ENCODE results near the gene HHATL. TPM values are rescaled to one million over a fixed set of nuclear protein-coding genes. Genes with fewer than 3 reads are reported as not detected.
A peak's percentile ranks its signal among the peaks of the same experiment; 100 is the strongest.

HHATL gene, protein sequence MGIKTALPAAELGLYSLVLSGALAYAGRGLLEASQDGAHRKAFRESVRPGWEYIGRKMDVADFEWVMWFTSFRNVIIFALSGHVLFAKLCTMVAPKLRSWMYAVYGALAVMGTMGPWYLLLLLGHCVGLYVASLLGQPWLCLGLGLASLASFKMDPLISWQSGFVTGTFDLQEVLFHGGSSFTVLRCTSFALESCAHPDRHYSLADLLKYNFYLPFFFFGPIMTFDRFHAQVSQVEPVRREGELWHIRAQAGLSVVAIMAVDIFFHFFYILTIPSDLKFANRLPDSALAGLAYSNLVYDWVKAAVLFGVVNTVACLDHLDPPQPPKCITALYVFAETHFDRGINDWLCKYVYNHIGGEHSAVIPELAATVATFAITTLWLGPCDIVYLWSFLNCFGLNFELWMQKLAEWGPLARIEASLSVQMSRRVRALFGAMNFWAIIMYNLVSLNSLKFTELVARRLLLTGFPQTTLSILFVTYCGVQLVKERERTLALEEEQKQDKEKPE
- total RNA-seq = 3.9 TPM

GRCh38 chr3:42702066-42702951 is at the start of gene HHATL:
Gene HHATL, minus strand, starts transcription at chr3:42702798. Its CDS starts 1,972 bp downstream, at chr3:42700826.
- DNase-seq = no peak

DNA sequence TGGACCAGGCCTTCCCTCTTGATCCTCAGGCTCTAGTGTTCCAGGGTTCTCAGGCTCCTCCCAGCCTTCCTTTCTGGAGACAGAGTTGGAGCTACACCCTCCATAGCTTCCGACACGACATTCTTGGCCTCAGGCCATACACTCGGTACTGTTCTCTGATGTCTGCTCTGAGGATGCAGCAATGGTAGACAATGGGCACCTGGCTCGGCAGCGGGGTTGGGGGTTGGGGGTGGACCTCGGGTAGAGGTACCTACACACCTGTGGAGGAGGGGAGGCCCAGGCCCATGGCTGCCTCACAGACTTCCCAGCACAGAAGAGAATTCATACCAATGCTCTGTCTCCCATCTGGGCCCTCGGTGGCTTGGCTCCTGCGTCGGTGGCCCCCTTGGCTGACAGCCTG is 49.0 kb upstream of the HHATL start:
- no peak for DNase-seq

DNA sequence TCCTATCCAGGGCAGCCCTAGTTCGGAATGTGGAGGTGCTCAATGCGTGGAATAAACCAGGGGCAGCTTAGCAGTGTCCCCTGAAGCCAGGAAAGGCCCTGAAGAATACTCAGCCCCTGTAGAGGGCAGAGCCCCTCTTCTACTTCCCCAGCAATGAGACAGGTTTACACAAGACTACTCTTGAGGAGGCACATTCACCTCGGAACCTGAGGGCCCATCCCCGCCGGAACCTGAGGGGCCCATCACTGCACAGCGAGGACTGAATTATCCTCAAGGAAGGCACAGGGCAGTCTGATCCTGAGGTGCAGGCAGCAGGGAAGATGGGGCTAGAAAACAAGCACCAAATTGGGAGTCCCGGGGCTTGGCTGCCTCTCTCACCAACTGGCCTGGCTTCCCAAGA is 48.2 kb upstream of the HHATL start:
- DNase-seq = no peak

DNA sequence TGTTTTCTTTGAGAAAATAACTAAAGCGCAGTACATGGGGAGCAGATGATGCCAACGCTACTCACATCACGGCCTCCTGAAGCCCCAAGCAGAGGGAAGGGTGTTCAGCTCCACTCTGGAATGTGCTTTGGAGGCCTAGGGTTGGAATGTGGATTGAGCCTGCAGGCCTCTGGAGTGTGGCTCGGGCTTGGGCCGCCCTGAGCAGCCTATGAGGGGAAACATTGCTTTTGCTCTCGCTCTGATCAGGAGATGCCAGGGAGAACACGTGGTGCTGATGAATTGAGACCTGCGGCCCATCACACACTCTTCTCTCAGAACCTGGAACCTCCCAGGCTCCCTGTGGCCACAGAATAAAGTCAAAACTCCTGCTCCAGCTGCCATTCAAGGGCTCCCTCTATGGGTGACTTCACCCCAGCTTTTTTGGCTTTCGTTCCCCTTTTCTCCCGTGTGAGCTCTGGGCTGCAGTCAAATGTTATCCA is 47.2 kb upstream of the HHATL start:
- no peak for DNase-seq

- no peak for DNase-seq
These were observed 46.6 kb upstream of the HHATL start for GRCh38 chr3:42749025-42749752.

DNA sequence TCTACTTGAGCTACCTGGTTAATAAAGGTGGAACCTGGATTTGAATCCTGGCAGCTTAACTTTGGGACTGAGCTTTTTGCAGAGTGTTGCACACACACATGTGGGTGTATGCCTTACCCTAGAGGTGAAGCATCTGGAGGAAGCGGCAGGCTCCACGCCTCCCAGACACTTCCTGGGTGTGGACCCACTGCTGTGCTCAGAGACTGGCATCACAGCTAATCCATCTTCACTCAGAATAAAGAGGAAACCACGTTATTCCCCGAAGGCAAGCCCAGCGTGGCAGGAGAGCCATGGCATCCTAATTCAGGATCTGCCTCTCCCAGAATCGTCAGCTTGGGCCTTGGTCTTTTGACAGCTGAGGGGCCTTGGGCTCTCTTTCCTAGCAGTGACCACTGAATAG is 45.0 kb upstream of the HHATL start:
- DNase-seq = no peak

- DNase-seq = peak; percentile 9
These were observed 44.2 kb upstream of the HHATL start for GRCh38 chr3:42746455-42747450.

DNA sequence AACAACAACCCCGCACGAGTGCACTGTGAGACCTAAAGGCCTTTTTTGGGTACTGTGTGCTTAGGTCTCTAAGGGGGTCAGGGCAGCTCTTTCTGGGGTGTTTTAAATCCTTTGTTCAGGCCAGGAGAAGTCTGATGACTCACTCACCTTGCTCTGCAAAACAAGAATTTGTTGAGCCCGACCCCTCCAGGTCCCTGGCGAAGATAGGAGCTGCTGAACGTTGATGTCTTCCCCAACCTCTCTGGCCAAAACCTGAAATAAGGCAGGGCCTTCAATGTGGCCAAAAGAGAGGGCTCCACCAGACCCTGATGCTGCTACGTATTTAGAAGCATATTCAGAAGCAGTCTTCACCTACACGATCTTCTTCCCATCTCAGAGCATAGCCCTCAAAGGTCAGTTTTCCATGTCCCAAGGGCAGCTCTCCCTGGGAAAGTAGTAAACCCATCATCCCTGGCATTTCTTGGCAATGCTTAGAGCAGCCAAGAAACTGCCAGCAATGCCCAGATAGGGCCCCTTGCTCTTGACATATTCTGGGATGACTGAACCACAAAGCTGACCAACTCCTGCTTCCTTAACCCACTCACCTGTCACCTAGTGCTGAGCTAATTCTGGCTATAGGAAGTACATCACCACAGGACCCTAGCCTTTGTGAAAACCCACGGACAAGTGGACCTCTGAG is 43.3 kb upstream of the HHATL start:
- DNase-seq = no peak

GRCh38 chr3:42745291-42745745 is 42.7 kb upstream of the HHATL start:
- DNase-seq = peak; percentile 23

GRCh38 chr3:42743204-42743995 is 40.8 kb upstream of the HHATL start:
- DNase-seq = no peak

GRCh38 chr3:42742688-42743087 is 40.1 kb upstream of the HHATL start:
- DNase-seq = no peak

GRCh38 chr3:42742259-42742658 is 39.7 kb upstream of the HHATL start:
- DNase-seq = no peak

GRCh38 chr3:42741796-42742195 is 39.2 kb upstream of the HHATL start:
- DNase-seq = no peak

- no peak for DNase-seq
These were observed 37.0 kb upstream of the HHATL start for GRCh38 chr3:42739401-42740158.

DNA sequence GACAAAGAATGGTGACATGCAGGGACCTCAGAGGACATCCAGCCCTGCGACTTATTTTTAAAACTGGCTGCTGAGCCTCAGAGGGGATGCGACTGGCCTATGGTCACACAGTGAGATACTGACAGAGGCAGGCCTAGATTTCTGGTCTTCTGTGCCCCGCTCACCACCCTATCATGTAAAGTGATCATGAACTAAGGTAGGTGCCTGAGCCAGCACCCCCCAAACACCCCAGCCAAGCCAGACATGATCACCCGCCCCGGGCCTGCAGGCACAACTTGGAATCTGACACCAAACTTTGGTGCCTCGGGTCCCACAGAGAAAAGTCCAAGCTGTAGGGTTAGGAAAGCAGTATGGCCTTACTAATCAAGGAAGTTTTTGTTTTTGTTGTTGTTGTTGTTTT is 33.9 kb upstream of the HHATL start:
- DNase-seq = no peak

DNA sequence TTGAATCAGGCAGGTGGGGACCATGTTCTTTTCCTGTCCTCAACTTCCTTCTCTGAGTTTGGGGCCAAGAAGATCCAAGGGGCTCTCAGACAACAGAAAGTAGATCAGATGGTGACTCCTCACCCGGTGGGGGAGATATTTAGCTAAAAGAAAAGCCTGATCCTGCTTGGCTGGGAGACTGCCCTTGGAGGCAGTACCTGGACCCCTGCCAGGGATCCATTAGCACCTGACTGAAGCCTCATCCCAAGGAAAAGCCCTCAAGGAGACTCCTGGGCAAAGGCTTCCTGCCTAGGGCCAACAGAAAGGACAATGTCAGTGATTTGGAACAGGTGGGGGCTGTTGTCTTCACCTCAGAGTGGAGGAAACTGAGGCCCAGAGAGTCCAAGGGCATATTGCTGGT is 33.5 kb upstream of the HHATL start:
- DNase-seq = no peak

GRCh38 chr3:42735615-42736014 is 33.0 kb upstream of the HHATL start:
- no peak for DNase-seq

DNA sequence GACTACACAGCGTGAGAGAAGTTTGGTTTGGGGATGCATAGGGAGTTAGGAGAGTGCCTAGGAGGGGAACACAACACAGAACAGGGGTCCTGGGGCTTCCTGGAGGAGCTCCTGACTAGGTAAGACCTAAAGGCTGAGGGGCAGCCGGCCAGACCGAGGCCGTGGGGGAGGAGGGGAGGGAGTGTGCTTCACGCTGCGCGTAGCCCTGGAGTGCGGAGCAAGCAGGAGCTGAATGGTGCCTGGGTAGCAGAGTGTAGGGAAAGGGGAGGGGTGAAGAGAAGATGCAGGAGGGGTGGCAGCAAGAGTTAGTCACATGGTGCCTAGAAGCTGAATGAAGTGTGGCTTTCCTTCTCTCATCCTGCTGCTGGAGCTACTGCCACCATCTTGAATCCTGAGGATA is 32.4 kb upstream of the HHATL start:
- no peak for DNase-seq
